GM12878 (cell line): Measurements from ENCODE around the gene DYSF. TPM values are rescaled to one million over a fixed set of nuclear protein-coding genes. Genes with fewer than 3 reads are reported as not detected.

ENCODE experiments used
- ATAC-seq: fragments of 200-7000 bp; cut with Tn5 transposase; 3 replicates; pipeline ENCODE4 v1.9.1; 2020; ENCODE audit warnings: mild to moderate bottlenecking, moderate library complexity
- BruUV-seq: library from RNA; stranded (reverse); fragments of 400-500 nt; replicated peaks from 2 replicates; lab custom pipeline; 2021; lab: Mats Ljungman, UMichigan
- CTCF ChIA-PET: fragments of 300-600 bp; sonication (Branson Sonifier 250); formaldehyde crosslinking; extraction: SDS; loops from one replicate; lab custom pipeline; 2021; ENCODE audit warnings: inconsistent platforms; lab: Yijun Ruan, JAX
- POLR2A ChIA-PET: fragments of 350-600 bp; formaldehyde crosslinking; extraction: SDS; loops from one replicate; lab custom pipeline; 2021; ENCODE audit warnings: inconsistent platforms; lab: Charles Lee
- RAD21 ChIA-PET: fragments of 300-600 bp; sonication (Branson Sonifier 250); formaldehyde crosslinking; loops from one replicate; lab custom pipeline; 2023; ENCODE audit warnings: antibody characterized with exemption; ENCODE audit not compliant: unreplicated experiment; lab: Charles Lee
- SMC1A ChIA-PET: fragments of 300-600 bp; sonication (Branson Sonifier 250); formaldehyde crosslinking; loops from one replicate; lab custom pipeline; 2023; ENCODE audit not compliant: unreplicated experiment, uncharacterized antibody; lab: Charles Lee
- DNase-seq: peaks from one replicate; pipeline ENCODE4 v3.0.0-alpha.2; 2011; ENCODE audit warnings: low read depth, low spot score
- FAIRE-seq: peaks from 3 replicates; lab custom pipeline; 2011; peaks lifted over from hg19 to GRCh38; lab: Jason Lieb, UNC
- H2AFZ ChIP-seq: 2 replicates; pipeline ENCODE4 v1.6.0; 2011; ENCODE audit warnings: low read depth, low read length, control low read depth; ENCODE audit not compliant: control insufficient read depth
- H3K27ac ChIP-seq: 2 replicates; pipeline ENCODE4 v1.5.1; 2011; ENCODE audit warnings: control low read depth; ENCODE audit not compliant: control insufficient read depth, insufficient read depth
- H3K27me3 ChIP-seq, 2 experiments: replicated peaks in 1 of 2; 2 replicates each; pipeline versions ENCODE4 v1.6.0 to v1.6.1; 2011; ENCODE audit warnings: low read length in 1 of 2; ENCODE audit not compliant: control insufficient read depth in 2 of 2, insufficient read depth in 2 of 2
- H3K36me3 ChIP-seq, 2 experiments: 2 replicates each; pipeline ENCODE4 v1.5.1; 2011; ENCODE audit warnings: low read length in 1 of 2; ENCODE audit not compliant: control insufficient read depth in 2 of 2, insufficient read depth in 2 of 2
- H3K4me1 ChIP-seq: 2 replicates; pipeline ENCODE4 v1.6.1; 2011; ENCODE audit warnings: mild to moderate bottlenecking, low read length, moderate library complexity, mixed read lengths; ENCODE audit not compliant: control insufficient read depth, insufficient read depth
- H3K4me2 ChIP-seq: 2 replicates; pipeline ENCODE4 v1.6.0; 2011; ENCODE audit warnings: control low read depth; ENCODE audit not compliant: control insufficient read depth, insufficient read depth
- H3K4me3 ChIP-seq: fragments of 200-600 bp; sonication (generic); 2 replicates; pipeline ENCODE4 v1.5.1; 2016
- H3K79me2 ChIP-seq: 2 replicates; pipeline ENCODE4 v1.6.0; 2011; ENCODE audit warnings: low read length; ENCODE audit not compliant: control insufficient read depth, insufficient read depth
- H3K9ac ChIP-seq: 2 replicates; pipeline ENCODE4 v1.8.0; 2011; ENCODE audit warnings: low read length, control low read depth, mixed read lengths; ENCODE audit not compliant: control insufficient read depth, insufficient read depth
- H3K9me3 ChIP-seq: replicated peaks from 3 replicates; pipeline ENCODE4 v1.5.1; 2011; ENCODE audit warnings: mild to moderate bottlenecking, low read length; ENCODE audit not compliant: control insufficient read depth, insufficient read depth
- H4K20me1 ChIP-seq: 2 replicates; pipeline ENCODE4 v1.6.0; 2011; ENCODE audit not compliant: control insufficient read depth, insufficient read depth
- ASH2L ChIP-seq: fragments of 300-600, 200-600 bp; sonication (generic); IDR thresholded peaks from 2 replicates; pipeline ENCODE4 v1.6.1; 2017; ENCODE audit warnings: low read depth, mild to moderate bottlenecking, borderline replicate concordance
- E2F4 ChIP-seq: IDR thresholded peaks from 2 replicates; pipeline ENCODE4 v1.6.1; 2012; ENCODE audit warnings: low read depth, low read length, improper control_type of control experiment
- EED ChIP-seq: sonication (generic); IDR thresholded peaks from 2 replicates; pipeline ENCODE4 v1.6.1; 2016; ENCODE audit warnings: antibody characterized with exemption, low read depth
- EP300 ChIP-seq, 2 experiments: fragments of 150-350 bp in 1 of 2; IDR thresholded peaks; 2 replicates each; pipeline ENCODE4 v1.6.1; 2011 to 2012; ENCODE audit warnings: low read depth in 2 of 2, low read length in 2 of 2, borderline replicate concordance in 1 of 2, improper control_type of control experiment in 1 of 2, inconsistent platforms in 1 of 2; ENCODE audit not compliant: control insufficient read depth in 1 of 2
- NR2F1 ChIP-seq: fragments of 450-650 bp; conservative IDR thresholded peaks from 2 replicates; pipeline ENCODE4 v1.6.1; 2017; ENCODE audit warnings: mild to moderate bottlenecking
- RFX5 ChIP-seq: IDR thresholded peaks from 2 replicates; pipeline ENCODE4 v1.6.1; 2011; ENCODE audit warnings: low read depth, low read length, improper control_type of control experiment
- SKIL ChIP-seq: fragments of 450-650 bp; IDR thresholded peaks from 2 replicates; pipeline ENCODE4 v1.6.1; 2017; ENCODE audit warnings: mild to moderate bottlenecking, low read depth, inconsistent platforms; ENCODE audit not compliant: poor library complexity, severe bottlenecking
- SREBF2 ChIP-seq: IDR thresholded peaks from 2 replicates; pipeline ENCODE4 v1.6.1; 2012; ENCODE audit warnings: mild to moderate bottlenecking, low read length
- USF2 ChIP-seq: IDR thresholded peaks from 2 replicates; pipeline ENCODE4 v1.6.1; 2011; ENCODE audit warnings: low read depth, low read length, improper control_type of control experiment, borderline replicate concordance
- ZNF274 ChIP-seq: IDR thresholded peaks from one replicate; pipeline ENCODE4 v1.8.0; 2011; ENCODE audit not compliant: insufficient read length, insufficient read depth
- ZNF592 ChIP-seq: fragments of 450-650 bp; IDR thresholded peaks from 2 replicates; pipeline ENCODE4 v1.6.1; 2017; ENCODE audit warnings: mild to moderate bottlenecking, moderate library complexity
- ZSCAN29 ChIP-seq: fragments of 450-650 bp; IDR thresholded peaks from 2 replicates; pipeline ENCODE4 v1.6.1; 2017; ENCODE audit warnings: mild to moderate bottlenecking, moderate library complexity
- WGBS: methylation state at CpG from one replicate; pipeline ENCODE4 v1.1.6; 2016; ENCODE audit warnings: low lambda C conversion rate; ENCODE audit not compliant: insufficient replicate concordance, insufficient coverage; ENCODE audit errors: missing lambda C conversion rate; 5-methylcytosine and 5-hydroxymethylcytosine counted together
- in situ Hi-C: fragments of 300-500 bp; cut with MboI; formaldehyde crosslinking; loops from 9 replicates; pipeline ENCODE4 v1.14.3; 2018; ENCODE audit warnings: mixed read lengths
- intact Hi-C: fragments of 100-400 bp; cut with micrococcal nuclease; formaldehyde crosslinking; loops from one replicate; pipeline ENCODE4 v1.14.2; 2022; ENCODE audit not compliant: unreplicated experiment
- polyA plus RNA-seq, 11 experiments: library from polyadenylated mRNA; depleted of rRNA in 4 of 11; unstranded in 6 of 11; stranded (reverse) in 5 of 11; fragments of >200 nt; fragmentation: Nextera tagmentation in 4 of 11; fragmentation: Illumina TruSeq in 1 of 11; extraction: Ambion mirVana in 4 of 11; extraction: Trizol in 1 of 11; gene quantifications; 1 replicate in 1 of 11; 2 replicates in 10 of 11; pipeline versions ENCODE4 v1.2.1 to v1.2.3, GENCODE V29; 2011 to 2016; ENCODE audit warnings: inconsistent platforms in 2 of 11, missing spikeins in 2 of 11, low read depth in 1 of 11
- total RNA-seq, 4 experiments: library from RNA; depleted of rRNA in 3 of 4; stranded (reverse); fragments of >200 nt in 3 of 4; fragmentation: Illumina TruSeq in 1 of 4; extraction: Trizol in 1 of 4; gene quantifications; 2 replicates each; pipeline versions ENCODE4 v1.2.1 to v1.2.3, GENCODE V29; 2013 to 2021

Gene DYSF
- total and polyA plus RNA-seq, 10 of the 15 experiments (the other 5 are each of a cell fraction or from before 2014, with no cell fraction given) = under 0.01 to 0.15 (median 0.03) TPM; not detected in 7

- no peak for TF ChIP-seq USF2
- TF ChIP-seq SREBF2 = no peak
- TF ChIP-seq, all 136 proteins: peak for 0
These were observed 34.2 kb upstream of the DYSF start (continued) for GRCh38 chr2:71419145-71419544.

- H4K20me1 ChIP-seq = no peaks in the 10 kb centered on the region
- ChIA-PET CTCF (no interaction called here), RAD21 (interaction anchor here (0.7 to 1.0 kb wide), 2 partner anchors 87 to 120 kb away, joined by 3 read pairs; no protein-coding TSS in a partner anchor), POLR2A (no interaction called here), SMC1A (no interaction called here)
- no TSS peak for BruUV-seq
- peaks cover 2% of the 10 kb centered on the region; the same call in 1 of the 2 replicates for H3K79me2 ChIP-seq
- WGBS = 37% methylated on average over 1 of the region's 1 CpG
- peaks cover 0 to 6% of the 10 kb centered on the region in 2 experiments; a peak in 3 of 4 replicates for H3K36me3 ChIP-seq
- in situ Hi-C loops = no loop called here
- H2AFZ ChIP-seq = no peak overlapping the region
- FAIRE-seq = no peak
- intact Hi-C loops = no loop called here
- H3K9ac ChIP-seq = no peak overlapping the region
- no peak overlapping the region for H3K4me3 ChIP-seq
- H3K27me3 ChIP-seq = no peaks in the 10 kb centered on the region
- H3K4me2 ChIP-seq = no peak overlapping the region
- ATAC-seq = no peak
- H3K9me3 ChIP-seq = no peaks in the 10 kb centered on the region
- no peak for DNase-seq
- H3K4me1 ChIP-seq = no peaks in the 10 kb centered on the region
- H3K27ac ChIP-seq = no peak overlapping the region
- no peak for TF ChIP-seq SKIL
- TF ChIP-seq ZSCAN29 = no peak
- TF ChIP-seq NR2F1 = no peak
- TF ChIP-seq E2F4 = no peak
- TF ChIP-seq EED = no peak
- TF ChIP-seq RFX5 = no peak
- no peak for TF ChIP-seq ZNF274
- no peak for TF ChIP-seq ASH2L
- TF ChIP-seq EP300 (IDR thresholded peaks at IDR 0.05; ENCODE audit: borderline replicate concordance in 1 of 2, control insufficient read depth in 1 of 2, low read depth in 2 of 2, low read length in 2 of 2) = no peak
- no peak for TF ChIP-seq ZNF592
These were observed 33.4 kb upstream of the DYSF start for GRCh38 chr2:71419976-71420375.
